Raji (cell line): ENCODE results near the gene ZNF467.

Source experiments
- POLR2A ChIP-seq: IDR thresholded peaks from 2 replicates; pipeline ENCODE4 v1.6.1; 2011; ENCODE audit warnings: low read depth, low read length, control low read depth; ENCODE audit not compliant: insufficient read depth

Gene ZNF467

DNA sequence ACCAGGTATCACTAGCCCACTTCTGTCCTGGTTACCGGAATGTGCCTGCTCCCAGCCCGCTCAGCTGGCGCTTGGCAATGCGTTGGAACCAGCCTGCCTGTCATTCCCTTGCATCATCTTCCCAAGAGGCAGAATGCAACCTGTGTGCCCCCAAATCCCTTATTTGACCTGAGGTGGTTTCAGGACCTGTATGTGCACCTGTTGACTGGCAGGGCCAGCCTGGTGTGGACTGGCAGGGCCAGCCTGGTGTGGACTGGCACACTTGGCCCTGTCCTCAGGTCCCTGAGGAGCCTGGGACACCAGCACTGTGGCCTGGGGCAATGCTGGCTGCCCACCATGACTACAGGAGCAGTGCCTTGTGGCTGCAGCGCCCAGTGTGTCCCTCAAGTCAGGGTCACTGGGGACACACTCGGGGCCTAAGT is 38.2 kb downstream of the ZNF467 start:
- no peak for TF ChIP-seq POLR2A

DNA sequence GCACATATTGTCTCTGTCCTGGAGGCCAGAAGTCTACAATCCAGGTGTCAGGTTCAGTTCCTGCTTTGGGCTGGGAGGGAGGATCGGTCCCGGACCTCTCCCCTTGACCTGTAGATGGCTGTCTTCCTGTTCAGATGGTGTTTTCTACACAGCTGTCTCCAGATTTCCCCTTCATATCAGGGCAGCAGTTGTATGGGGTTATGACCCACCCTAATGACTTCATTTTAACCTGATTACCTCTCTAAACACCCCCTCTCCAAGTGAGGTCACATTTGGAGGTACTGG is 38.7 kb downstream of the ZNF467 start:
- TF ChIP-seq POLR2A: no peak

DNA sequence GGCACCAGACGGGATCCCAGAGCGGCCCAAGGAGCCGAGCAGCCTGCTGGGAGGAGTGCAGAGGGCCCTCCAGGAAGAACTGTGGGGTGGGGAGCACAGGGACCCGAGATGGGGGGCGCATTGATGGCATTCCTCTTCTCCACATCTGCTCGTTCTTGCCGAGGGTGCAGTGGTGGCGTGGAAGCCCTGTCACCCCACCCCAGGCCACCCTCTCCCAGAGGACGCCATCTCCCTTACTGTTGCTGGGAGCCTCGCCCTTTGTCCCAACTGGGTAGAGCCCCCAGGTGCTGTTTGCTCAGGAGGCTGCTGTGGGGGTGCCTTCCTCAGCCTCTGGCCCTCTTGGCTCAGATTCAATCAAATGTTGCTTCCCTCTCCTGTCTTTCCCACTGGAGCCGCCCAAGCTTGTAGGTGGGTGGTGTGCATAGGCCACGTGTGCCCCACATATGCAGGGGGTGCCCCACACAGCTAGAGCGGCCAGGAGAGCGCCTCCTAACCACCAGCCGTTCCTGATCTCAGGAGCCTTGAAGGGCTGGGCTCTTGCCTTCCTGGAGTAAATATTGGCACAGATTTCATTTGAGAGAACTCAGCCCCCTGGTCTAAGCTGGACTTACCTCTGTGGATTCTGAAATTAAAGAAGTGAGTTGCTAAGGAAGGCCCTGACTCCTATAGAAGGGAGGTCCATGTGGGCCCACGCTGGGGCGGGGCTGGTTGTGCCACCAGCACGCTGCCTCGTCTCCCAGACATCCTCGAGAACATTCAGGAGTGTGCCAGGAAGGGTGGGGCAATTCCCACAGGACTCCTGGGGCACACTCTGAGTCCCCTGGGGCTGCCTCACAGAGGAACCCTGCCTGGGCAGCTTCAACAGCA is 39.2 kb downstream of the ZNF467 start:
- TF ChIP-seq POLR2A: no peak

DNA sequence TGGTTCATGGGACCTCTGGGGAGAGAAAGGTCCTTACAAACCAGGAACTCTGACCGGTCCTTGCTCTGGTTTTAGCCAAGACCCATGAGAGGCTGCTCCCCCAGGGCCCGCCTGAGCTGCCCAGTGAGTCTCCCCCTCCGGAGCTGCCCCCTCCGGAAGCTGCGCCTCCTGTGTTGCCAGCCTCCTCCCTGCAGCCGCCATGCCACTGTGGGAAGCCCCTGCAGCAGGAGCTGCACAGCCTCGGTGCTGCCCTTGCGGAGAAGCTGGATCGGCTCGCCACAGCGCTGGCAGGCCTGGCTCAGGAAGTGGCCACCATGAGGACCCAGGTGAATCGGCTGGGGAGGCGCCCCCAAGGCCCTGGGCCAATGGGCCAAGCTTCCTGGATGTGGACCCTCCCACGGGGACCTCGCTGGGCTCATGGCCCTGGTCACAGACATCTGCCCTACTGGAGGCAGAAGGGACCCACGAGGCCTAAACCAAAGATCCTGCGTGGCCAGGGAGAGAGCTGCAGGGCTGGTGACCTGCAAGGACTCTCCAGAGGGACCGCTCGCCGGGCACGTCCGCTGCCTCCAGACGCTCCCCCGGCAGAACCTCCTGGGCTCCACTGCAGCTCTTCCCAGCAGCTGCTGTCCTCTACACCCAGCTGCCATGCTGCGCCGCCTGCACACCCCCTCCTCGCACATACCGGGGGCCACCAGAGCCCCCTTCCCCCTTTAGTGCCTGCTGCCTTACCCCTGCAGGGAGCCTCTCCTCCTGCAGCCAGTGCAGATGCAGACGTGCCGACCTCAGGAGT is 40.1 kb downstream of the ZNF467 start:
- TF ChIP-seq POLR2A: no peak

DNA sequence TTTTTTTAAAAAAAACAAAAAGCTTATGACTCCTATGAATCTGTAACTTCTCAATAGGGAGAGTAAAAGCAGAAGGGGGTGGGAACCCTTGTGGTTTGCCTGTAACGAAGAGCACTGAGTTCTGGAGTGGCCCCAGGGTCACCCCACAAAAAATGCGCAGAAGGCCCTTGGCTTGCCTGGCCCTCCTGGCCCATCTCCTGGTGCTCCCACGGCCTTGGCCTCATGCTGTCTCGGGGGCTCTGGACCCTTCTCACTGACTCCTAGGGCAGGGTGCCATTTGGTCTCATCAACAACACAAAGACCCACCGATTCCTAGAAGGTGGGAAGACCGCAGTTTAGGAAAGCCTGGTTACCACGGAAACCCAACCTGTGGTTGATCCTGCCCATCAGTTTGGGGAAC is 40.8 kb downstream of the ZNF467 start:
- TF ChIP-seq POLR2A: no peak

DNA sequence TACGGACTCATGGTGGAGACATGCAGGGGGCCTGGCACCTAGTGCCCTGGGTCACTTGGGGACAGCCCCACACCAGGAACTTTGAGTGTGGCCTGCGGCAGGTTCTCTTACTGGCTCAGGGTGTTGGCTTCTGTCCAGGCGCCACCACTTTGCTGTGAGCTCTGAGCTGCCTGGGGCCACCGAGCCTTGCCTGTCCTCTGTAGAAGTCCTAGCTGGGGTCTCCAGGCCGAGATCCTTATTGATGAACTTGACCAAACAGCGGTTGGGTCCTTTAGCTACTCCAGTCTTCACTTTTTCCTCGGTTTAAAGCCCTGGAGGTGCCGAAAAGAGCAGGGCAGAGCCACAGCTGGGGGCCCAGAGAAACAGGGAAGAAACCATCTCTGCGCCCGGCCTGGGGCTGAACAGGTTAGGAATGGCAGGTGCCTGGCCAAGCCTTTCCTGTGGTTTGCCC is 41.3 kb downstream of the ZNF467 start:
- no peak for TF ChIP-seq POLR2A

DNA sequence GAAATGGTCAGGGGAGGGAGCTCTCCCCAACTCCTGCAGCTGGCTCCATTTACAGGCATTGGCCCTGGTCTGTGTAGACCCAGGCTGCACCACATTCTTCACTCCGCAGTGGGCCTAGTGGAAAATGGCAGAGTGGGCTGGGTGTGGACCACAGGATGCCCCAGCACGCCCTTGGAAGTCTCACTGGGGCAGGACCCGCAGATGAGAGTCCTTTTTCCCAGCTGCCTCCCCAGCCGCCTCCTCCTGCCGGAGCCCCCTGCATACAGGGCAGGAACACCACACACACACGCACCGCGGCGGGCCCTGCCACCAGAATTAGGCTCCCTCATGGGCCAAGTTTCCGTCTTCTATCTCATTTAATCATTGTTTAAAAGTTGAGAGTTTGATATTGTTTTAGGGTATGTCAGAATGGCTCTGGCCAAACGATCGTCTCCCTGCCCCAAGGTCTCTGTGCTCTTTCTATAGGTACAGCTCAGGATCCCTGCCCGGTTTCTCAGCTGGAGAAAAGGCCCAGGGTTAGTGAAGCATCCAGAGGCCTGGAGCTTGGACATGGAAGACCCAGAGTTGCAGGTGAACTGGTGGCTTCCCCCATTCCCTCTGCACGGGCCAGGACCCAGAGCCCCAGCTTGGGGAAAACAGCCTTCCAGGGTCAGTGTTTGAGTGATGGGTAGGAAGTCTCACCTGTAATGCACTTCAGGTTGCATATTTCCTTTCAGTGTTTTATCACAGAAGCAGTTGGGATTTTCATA is 42.0 kb downstream of the ZNF467 start:
- no peak for TF ChIP-seq POLR2A

DNA sequence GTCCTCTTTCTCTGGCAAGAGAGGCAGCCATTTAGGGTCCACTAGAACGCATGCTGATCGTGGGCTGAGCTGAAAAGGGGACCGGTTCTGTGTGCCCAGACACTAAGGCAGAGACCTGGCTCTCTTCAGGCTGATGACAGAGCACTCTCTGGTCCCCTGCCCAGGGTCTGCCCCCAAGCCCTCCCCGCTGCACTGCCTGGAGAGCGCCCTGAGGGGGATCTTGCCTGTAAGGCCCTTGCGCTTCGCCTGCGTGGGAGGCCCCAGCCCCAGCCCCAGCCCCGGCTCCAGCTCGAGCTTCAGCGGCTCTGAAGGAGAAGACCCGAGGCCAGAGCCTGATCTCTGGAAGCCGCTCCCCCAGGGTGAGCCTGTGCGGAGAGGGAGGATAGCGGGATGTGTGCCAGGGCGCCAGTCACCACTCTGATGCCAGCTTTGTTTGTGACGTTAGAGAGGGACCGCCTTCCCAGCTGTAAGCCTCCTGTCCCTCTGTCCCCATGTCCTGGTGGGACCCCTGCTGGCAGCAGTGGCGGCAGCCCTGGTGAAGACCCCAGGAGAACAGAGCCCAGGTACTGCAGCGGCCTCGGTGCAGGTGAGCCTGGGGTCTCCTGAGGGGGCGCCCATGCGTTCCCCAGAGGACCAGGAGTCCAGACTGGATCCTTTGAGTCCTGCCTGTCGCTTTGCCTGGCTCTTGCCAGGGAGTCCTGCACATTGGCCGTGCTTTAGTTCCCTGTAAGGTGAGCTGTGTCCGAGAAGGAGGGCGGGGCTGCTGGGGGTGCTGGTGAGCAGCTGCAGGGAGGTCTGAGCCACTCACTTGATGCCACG is 43.2 kb downstream of the ZNF467 start:
- no peak for TF ChIP-seq POLR2A

DNA sequence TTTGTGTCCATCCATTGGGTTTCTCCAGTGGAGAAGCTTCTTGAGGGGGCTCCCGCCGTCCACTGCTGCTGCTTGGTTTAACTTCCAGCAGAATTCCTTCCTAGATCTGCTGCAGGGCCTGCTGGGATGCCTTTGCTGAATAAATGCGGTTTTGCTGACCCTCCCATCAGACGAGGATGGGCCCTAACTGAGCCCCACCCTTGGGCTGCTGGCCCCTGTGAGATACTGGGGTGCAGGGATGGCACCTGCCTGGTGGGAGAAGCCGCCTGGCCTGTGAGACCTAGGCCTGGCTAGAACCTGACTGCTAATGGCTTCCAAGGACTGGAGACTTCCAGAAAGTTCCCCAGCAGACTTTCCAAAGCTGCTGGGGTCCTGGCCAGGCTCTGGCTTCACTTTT is 43.8 kb downstream of the ZNF467 start:
- no peak for TF ChIP-seq POLR2A

DNA sequence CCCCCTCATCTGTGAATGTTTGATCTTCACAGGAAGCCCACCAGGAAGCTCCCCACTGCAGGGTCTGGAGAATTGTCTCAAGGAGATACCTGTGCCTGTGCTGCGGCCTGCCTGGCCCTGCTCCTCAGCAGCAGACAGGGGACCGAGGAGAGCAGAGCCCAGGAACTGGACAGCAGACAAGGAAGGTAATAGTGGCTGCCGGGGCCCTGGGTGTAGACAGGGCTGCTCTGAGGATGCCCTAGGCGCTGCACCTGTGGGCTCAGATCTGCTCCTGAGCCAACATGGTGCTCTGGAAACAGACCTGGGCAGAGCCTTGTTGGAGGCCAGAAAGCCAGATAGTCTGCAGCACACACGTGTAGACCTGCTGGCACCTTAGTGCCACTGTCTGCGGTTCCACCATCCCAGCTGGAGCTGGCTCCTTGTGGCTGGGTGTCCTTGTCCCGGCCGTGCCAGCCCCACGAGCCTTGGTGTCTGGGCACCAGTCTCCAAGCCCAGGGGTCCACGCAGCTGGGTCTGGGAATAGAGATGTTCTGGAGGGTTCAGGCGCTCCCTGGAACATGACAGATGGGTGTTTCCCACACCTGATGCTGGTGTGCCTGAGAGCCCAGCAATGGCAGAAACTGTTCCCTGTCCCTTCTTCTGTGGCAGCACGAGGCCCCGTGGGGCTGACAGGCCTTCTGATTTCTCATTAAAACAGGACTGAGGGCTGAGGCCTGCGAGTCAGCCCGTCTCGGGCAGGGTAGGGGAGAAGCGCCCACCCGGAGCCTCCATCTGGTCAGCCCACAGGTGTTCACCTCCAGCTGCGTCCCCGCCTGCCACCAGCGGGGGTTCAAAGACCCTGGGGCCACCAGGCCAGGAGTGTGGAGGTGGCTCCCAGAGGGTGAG is 44.7 kb downstream of the ZNF467 start:
- TF ChIP-seq POLR2A: no peak

DNA sequence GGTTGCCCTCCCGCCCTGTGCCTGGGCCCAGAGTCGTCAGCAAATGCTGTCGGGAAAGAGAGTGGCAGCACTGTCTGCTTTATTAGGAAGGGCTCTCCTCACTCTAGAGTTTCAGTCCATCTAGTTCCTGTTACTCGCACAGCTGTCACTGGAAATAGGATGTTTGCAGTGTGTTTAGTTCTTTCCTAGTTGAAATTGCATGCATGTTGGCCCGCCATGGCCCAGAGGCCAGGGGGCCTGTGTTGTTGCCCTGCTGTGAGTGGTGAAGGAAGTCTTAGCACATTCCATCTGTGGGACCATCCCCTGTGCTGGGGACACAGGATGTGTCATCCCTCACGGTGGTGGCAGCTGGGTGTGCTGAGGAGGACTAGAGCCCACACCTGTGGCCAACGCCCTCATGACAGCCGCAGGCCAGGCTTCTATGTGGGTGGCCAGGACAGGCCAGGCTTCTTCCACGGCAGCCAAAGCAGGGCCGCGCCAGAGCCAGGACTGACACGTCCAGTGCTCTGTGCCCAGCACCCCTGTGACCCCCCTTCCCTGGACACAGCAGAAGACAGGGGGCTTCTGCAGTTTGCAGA is 45.4 kb downstream of the ZNF467 start:
- no peak for TF ChIP-seq POLR2A

DNA sequence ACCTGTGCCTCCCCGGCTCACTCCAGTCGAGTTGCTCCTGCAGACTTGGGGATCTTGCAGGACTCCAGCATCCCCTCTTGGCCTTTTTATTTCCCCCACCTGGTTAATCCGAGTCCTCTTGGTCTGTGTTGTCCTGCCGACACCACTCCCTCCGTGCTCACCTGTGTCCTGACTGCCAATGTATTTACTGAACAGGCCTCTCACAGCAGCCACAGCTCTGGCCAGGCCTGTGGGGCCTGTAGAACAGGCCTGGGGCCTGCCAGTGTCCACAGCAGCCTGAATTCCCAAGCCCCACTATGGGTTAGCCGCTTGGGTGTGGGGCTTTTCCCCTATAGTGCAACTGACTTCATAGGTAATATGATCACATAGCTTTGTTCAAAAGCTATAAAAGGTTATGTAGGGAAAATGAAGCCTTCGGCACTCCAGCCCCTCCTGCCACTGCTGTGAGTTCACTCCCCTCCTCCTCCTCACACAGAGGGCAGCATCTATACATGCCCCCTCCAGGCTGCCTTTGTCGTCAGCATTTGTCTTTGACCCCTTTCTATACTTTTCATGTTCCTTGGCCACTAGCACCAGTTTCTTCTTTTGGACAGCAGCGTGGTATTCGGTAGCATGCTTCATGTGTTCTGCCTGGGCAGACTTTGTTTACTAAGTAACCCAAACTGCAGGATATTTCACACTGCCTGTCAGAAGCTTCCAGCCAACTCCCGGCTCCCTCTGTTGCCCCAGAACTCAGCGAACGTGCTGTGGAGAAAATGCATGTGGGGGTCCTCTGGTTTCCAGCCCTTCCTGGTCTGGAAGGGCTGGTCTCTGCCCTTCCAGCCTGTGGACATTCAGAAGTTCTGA is 46.1 kb downstream of the ZNF467 start:
- no peak for TF ChIP-seq POLR2A

DNA sequence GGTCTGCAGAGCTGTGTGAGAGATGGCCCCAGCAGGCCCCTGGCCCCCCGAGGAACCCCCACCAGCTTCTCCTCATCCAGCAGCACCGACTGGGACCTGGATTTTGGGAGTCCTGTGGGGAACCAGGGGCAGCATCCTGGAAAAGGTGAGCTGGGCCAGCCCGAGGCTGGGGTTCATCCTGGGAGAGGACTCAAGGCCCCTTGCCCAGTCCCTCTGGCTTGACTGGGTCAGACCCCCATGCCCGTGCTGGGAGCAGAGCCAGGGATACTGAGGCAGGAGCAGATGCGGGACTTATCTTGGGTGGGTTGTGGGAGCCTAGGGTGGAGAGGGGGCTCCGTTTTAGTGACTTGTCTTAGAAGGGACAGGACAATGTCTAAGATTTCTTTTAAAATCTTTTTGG is 47.5 kb downstream of the ZNF467 start:
- no peak for TF ChIP-seq POLR2A
